CD4-positive, alpha-beta T cell (primary cell): ENCODE results near the gene LRRK2. TPM values are rescaled to one million over a fixed set of nuclear protein-coding genes. Genes with fewer than 3 reads are reported as not detected.
"Not testable (repeated sequence)": the region's sequence is repeated elsewhere in the genome, so short reads cannot be mapped to it uniquely, and the experiment has no call there.

Experiments
- ATAC-seq: fragments of 200-7000 bp; cut with Tn5 transposase; one replicate; pipeline ENCODE4 v1.10.0; 2022; ENCODE audit warnings: mild to moderate bottlenecking; ENCODE audit not compliant: poor library complexity
- CTCF ChIA-PET: fragments of 350-600 bp; sonication (Branson Sonifier 250); formaldehyde crosslinking; loops from one replicate; lab custom pipeline; 2021; ENCODE audit warnings: antibody characterized with exemption, inconsistent platforms; lab: Charles Lee
- POLR2A ChIA-PET: fragments of 350-600 bp; sonication (Branson Sonifier 250); formaldehyde crosslinking; loops from one replicate; lab custom pipeline; 2021; ENCODE audit warnings: antibody characterized with exemption, inconsistent platforms; lab: Charles Lee
- DNase-seq, 14 experiments: peaks; one replicate each; pipeline ENCODE4 v3.0.0-alpha.2; 2013 to 2020; ENCODE audit warnings: mixed read lengths in 2 of 14
- H3K27ac ChIP-seq, 2 donors: one replicate each; pipeline versions ENCODE4 v1.5.1 to v1.7.0; 2013; ENCODE audit warnings: low read length in 2 of 2, low read depth in 1 of 2, mild to moderate bottlenecking in 1 of 2
- H3K27me3 ChIP-seq, 2 experiments: 1 replicate in 1 of 2; 2 replicates in 1 of 2; pipeline versions ENCODE4 v1.6.1 to v1.7.0; 2013; ENCODE audit warnings: low read length in 2 of 2, control low read depth in 1 of 2, mild to moderate bottlenecking in 1 of 2, moderate library complexity in 1 of 2; ENCODE audit not compliant: insufficient read depth in 2 of 2, control insufficient read depth in 1 of 2
- H3K36me3 ChIP-seq: one replicate; pipeline ENCODE4 v1.6.1; 2013; ENCODE audit warnings: low read length, control low read depth; ENCODE audit not compliant: insufficient read depth
- H3K4me1 ChIP-seq: one replicate; pipeline ENCODE4 v1.6.1; 2013; ENCODE audit warnings: low read length, control low read depth; ENCODE audit not compliant: insufficient read depth
- H3K4me3 ChIP-seq: one replicate; pipeline ENCODE4 v1.5.1; 2013; ENCODE audit warnings: mild to moderate bottlenecking, low read length, moderate library complexity
- H3K9me3 ChIP-seq, 2 experiments: 1 replicate in 1 of 2; 2 replicates in 1 of 2; pipeline versions ENCODE4 v1.6.1 to v1.7.0; 2013; ENCODE audit warnings: low read length in 2 of 2, mild to moderate bottlenecking in 2 of 2, control low read depth in 1 of 2, moderate library complexity in 1 of 2; ENCODE audit not compliant: control insufficient read depth in 1 of 2, insufficient read depth in 1 of 2
- H3K27ac Mint-ChIP-seq: one replicate; pipeline ENCODE4 v1.8.0; 2020; ENCODE audit warnings: mixed read lengths
- H3K27me3 Mint-ChIP-seq: one replicate; pipeline ENCODE4 v1.8.0; 2021; ENCODE audit warnings: mixed read lengths
- H3K36me3 Mint-ChIP-seq: one replicate; pipeline ENCODE4 v1.8.0; 2021; ENCODE audit warnings: low read depth, mixed read lengths
- H3K4me1 Mint-ChIP-seq: one replicate; pipeline ENCODE4 v1.8.0; 2021; ENCODE audit warnings: low read depth, mixed read lengths
- H3K4me3 Mint-ChIP-seq: one replicate; pipeline ENCODE4 v1.8.0; 2020; ENCODE audit warnings: mild to moderate bottlenecking, mixed read lengths
- H3K9me3 Mint-ChIP-seq: one replicate; pipeline ENCODE4 v1.8.0; 2020; ENCODE audit warnings: mixed read lengths
- intact Hi-C, 2 experiments: fragments of 100-400 bp; cut with DNase I in 1 of 2; cut with micrococcal nuclease in 1 of 2; formaldehyde crosslinking; loops; one replicate each; pipeline versions ENCODE4 v1.15.1 to v1.9.0; 2023 to 2025; cut with DNase I, micrococcal nuclease
- total RNA-seq, 174 experiments: library from RNA in 2 of 174; stranded (reverse) in 2 of 174; gene quantifications; one replicate each; pipeline ENCODE4 v1.2.3 and lab custom pipeline; 2021 to 2026
- TF ChIP-seq, protein P1 (sequence below): fragments of 200-600 bp; IDR thresholded peaks from one replicate; pipeline ENCODE4 v1.8.0; 2022; ENCODE audit warnings: antibody characterized with exemption, mild to moderate bottlenecking

LRRK2 gene
- total RNA-seq, 2 experiments from 2014 or later = 0.42 to 0.60 TPM

GRCh38 chr12:40376533-40377267, 151.9 kb downstream of the LRRK2 start:
- Histone ChIP-seq H3K9me3 (no peaks in the 10 kb centered on the region), H3K27ac (no peak overlapping the region), H3K4me1 (no peaks in the 10 kb centered on the region), H3K4me3 (no peak overlapping the region), H3K36me3 (no peaks in the 10 kb centered on the region), H3K27me3 (no peaks in the 10 kb centered on the region)
- ATAC-seq (no peak), DNase-seq (no peak)
- H3K27ac Mint-ChIP-seq = no peak overlapping the region
- intact Hi-C loops = no loop called here
- CTCF ChIA-PET = no interaction called here
- H3K4me1 Mint-ChIP-seq = no peaks in the 10 kb centered on the region
- no peak overlapping the region for H3K4me3 Mint-ChIP-seq
- no peaks in the 10 kb centered on the region for H3K27me3 Mint-ChIP-seq
- no peaks in the 10 kb centered on the region for H3K36me3 Mint-ChIP-seq
- POLR2A ChIA-PET = no interaction called here
- H3K9me3 Mint-ChIP-seq = no peaks in the 10 kb centered on the region
- TF ChIP-seq, protein P1, sequence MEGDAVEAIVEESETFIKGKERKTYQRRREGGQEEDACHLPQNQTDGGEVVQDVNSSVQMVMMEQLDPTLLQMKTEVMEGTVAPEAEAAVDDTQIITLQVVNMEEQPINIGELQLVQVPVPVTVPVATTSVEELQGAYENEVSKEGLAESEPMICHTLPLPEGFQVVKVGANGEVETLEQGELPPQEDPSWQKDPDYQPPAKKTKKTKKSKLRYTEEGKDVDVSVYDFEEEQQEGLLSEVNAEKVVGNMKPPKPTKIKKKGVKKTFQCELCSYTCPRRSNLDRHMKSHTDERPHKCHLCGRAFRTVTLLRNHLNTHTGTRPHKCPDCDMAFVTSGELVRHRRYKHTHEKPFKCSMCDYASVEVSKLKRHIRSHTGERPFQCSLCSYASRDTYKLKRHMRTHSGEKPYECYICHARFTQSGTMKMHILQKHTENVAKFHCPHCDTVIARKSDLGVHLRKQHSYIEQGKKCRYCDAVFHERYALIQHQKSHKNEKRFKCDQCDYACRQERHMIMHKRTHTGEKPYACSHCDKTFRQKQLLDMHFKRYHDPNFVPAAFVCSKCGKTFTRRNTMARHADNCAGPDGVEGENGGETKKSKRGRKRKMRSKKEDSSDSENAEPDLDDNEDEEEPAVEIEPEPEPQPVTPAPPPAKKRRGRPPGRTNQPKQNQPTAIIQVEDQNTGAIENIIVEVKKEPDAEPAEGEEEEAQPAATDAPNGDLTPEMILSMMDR = no peak

- CTCF ChIA-PET = no interaction called here
- POLR2A ChIA-PET = no interaction called here
- Histone ChIP-seq H3K27ac (no peak overlapping the region), H3K9me3 (no peaks in the 10 kb centered on the region), H3K36me3 (no peaks in the 10 kb centered on the region), H3K4me3 (no peak overlapping the region), H3K27me3 (no peaks in the 10 kb centered on the region), H3K4me1 (no peaks in the 10 kb centered on the region)
- Mint-ChIP-seq H3K27me3 (no peaks in the 10 kb centered on the region), H3K9me3 (no peaks in the 10 kb centered on the region), H3K4me3 (no peak overlapping the region), H3K4me1 (no peaks in the 10 kb centered on the region), H3K27ac (no peak overlapping the region), H3K36me3 (no peaks in the 10 kb centered on the region)
- DNase-seq (no peak), ATAC-seq (no peak)
- TF ChIP-seq, protein P1 = no peak
- intact Hi-C loops = no loop called here
Measured at GRCh38 chr12:40378691-40379090, 153.9 kb downstream of the LRRK2 start.

- POLR2A ChIA-PET = no interaction called here
- intact Hi-C loops = no loop called here
- TF ChIP-seq, protein P1 = no peak
- Mint-ChIP-seq H3K36me3 (no peaks in the 10 kb centered on the region), H3K27ac (no peak overlapping the region), H3K4me3 (no peak overlapping the region), H3K4me1 (no peaks in the 10 kb centered on the region), H3K27me3 (no peaks in the 10 kb centered on the region), H3K9me3 (no peaks in the 10 kb centered on the region)
- H3K9me3 ChIP-seq = no peaks in the 10 kb centered on the region
- H3K4me3 ChIP-seq = no peak overlapping the region
- H3K27me3 ChIP-seq = no peaks in the 10 kb centered on the region
- H3K4me1 ChIP-seq = no peaks in the 10 kb centered on the region
- H3K36me3 ChIP-seq = no peaks in the 10 kb centered on the region
- CTCF ChIA-PET = no interaction called here
- no peak for DNase-seq
- no peak for ATAC-seq
- no peak overlapping the region for H3K27ac ChIP-seq
Measured at GRCh38 chr12:40382217-40382616, 157.4 kb downstream of the LRRK2 start.

DNA sequence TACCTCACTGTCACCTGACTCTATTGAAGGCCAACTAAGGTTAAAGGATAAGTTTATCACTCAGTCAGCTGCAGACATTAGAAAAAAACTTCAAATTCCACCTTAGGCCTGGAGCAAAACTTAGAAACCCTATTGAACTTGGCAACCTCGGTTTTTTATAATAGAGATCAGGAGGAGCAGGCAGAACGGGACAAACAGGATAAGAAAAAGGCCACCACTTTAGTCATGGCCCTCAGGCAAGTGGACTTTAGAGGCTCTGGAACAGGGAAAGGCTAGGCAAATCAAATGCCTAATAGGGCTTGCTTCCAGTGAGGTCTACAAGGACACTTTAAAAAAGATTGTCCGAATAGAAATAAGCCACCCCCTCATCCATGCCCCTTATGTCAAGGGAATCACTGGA, 162.5 kb downstream of the LRRK2 start:
- H3K9me3 ChIP-seq, ATAC-seq, H3K9me3 Mint-ChIP-seq, intact Hi-C loops, H3K27me3 ChIP-seq, H3K27ac ChIP-seq, POLR2A ChIA-PET, H3K4me3 Mint-ChIP-seq, H3K27me3 Mint-ChIP-seq, CTCF ChIA-PET, H3K4me3 ChIP-seq, H3K4me1 ChIP-seq, H3K4me1 Mint-ChIP-seq, H3K36me3 ChIP-seq, H3K36me3 Mint-ChIP-seq, DNase-seq, H3K27ac Mint-ChIP-seq: not testable (repeated sequence)
